Ascending aorta (tissue), 2 donors: ENCODE results near the gene ANKRD11. TPM values are rescaled to one million over a fixed set of nuclear protein-coding genes. Genes with fewer than 3 reads are reported as not detected.

Experiments used
- DNase-seq, 2 donors: peaks; one replicate each; pipeline ENCODE4 v3.0.0-alpha.2; 2019; ENCODE audit warnings: low spot score in 2 of 2
- H3K27ac ChIP-seq, 2 donors: fragments of 200-600 bp; sonication (generic); one replicate each; pipeline ENCODE4 v1.5.1; 2016 to 2017; ENCODE audit warnings: mild to moderate bottlenecking in 1 of 2
- H3K27me3 ChIP-seq: fragments of 200-600 bp; sonication (generic); one replicate; pipeline ENCODE4 v1.5.1; 2017
- H3K36me3 ChIP-seq, 2 donors: fragments of 200-600 bp; sonication (generic); one replicate each; pipeline ENCODE4 v1.5.1; 2016
- H3K4me1 ChIP-seq, 2 donors: fragments of 200-600 bp; sonication (generic); one replicate each; pipeline ENCODE4 v1.5.1; 2016 to 2017; ENCODE audit warnings: mild to moderate bottlenecking in 1 of 2
- H3K4me3 ChIP-seq, 2 donors: fragments of 200-600 bp; sonication (generic); one replicate each; pipeline ENCODE4 v1.5.1; 2016 to 2017; ENCODE audit warnings: mild to moderate bottlenecking in 1 of 2
- H3K9me3 ChIP-seq, 2 donors: fragments of 200-600 bp; sonication (generic); one replicate each; pipeline ENCODE4 v1.5.1; 2016
- CTCF ChIP-seq, 3 experiments: fragments of 200-600 bp in 2 of 3; fragments of 450-650 bp in 1 of 3; sonication (generic) in 2 of 3; IDR thresholded peaks; one replicate each; pipeline ENCODE4 v1.5.1; 2016 to 2019; ENCODE audit warnings: antibody characterized with exemption in 3 of 3, mild to moderate bottlenecking in 1 of 3, moderate library complexity in 1 of 3
- intact Hi-C: fragments of 100-400 bp; cut with DNase I; formaldehyde crosslinking; loops from one replicate; pipeline ENCODE4 v1.15.1; 2023
- total RNA-seq: library from RNA; depleted of rRNA; stranded (reverse); fragments of >200 nt; gene quantifications from one replicate; pipeline ENCODE4 v1.1.0, GENCODE V29; 2016

The ANKRD11 gene
- total RNA-seq, 1 donor from 2014 or later = 124 TPM

GRCh38 chr16:89278441-89279240, 211.7 kb downstream of the ANKRD11 start:
- Histone ChIP-seq H3K36me3 (peaks cover 64 to 89% of the 10 kb centered on the region in 2 donors), H3K4me1 (no peaks in the 10 kb centered on the region)
- no peak for TF ChIP-seq CTCF (IDR thresholded peaks at IDR 0.05)

GRCh38 chr16:89277641-89278341, 212.6 kb downstream of the ANKRD11 start:
- H3K36me3 ChIP-seq = peaks cover 64 to 94% of the 10 kb centered on the region in 2 donors
- no peak for TF ChIP-seq CTCF (IDR thresholded peaks at IDR 0.05)
- no peak for DNase-seq
- intact Hi-C loops = no loop called here
- no peaks in the 10 kb centered on the region for H3K27me3 ChIP-seq
- no peaks in the 10 kb centered on the region for H3K4me1 ChIP-seq
- H3K9me3 ChIP-seq = no peaks in the 10 kb centered on the region
- no peak overlapping the region for H3K27ac ChIP-seq
- H3K4me3 ChIP-seq = no peak overlapping the region

More at GRCh38 chr16:89278441-89279240, 211.7 kb downstream of the ANKRD11 start:
- H3K4me3 ChIP-seq = no peak overlapping the region
- H3K9me3 ChIP-seq = no peaks in the 10 kb centered on the region
- intact Hi-C loops = no loop called here
- no peak overlapping the region for H3K27ac ChIP-seq
- no peak for DNase-seq
- H3K27me3 ChIP-seq = no peaks in the 10 kb centered on the region

- DNase-seq = no peak
- intact Hi-C loops = no loop called here
- Histone ChIP-seq H3K4me1 (no peaks in the 10 kb centered on the region), H3K27ac (no peak overlapping the region), H3K27me3 (no peaks in the 10 kb centered on the region), H3K9me3 (no peaks in the 10 kb centered on the region), H3K36me3 (peaks cover 64 to 93% of the 10 kb centered on the region in 2 donors), H3K4me3 (no peak overlapping the region)
- TF ChIP-seq CTCF (IDR thresholded peaks at IDR 0.05) = no peak
These were observed 213.3 kb downstream of the ANKRD11 start for GRCh38 chr16:89277049-89277448.

- no peak for DNase-seq
- H3K27me3 ChIP-seq = no peaks in the 10 kb centered on the region
- H3K27ac ChIP-seq = no peak overlapping the region
- no peak for TF ChIP-seq CTCF (IDR thresholded peaks at IDR 0.05)
- peaks cover 62 to 93% of the 10 kb centered on the region in 2 donors for H3K36me3 ChIP-seq
- H3K4me3 ChIP-seq = no peak overlapping the region
- intact Hi-C loops = no loop called here
- no peaks in the 10 kb centered on the region for H3K9me3 ChIP-seq
- no peaks in the 10 kb centered on the region for H3K4me1 ChIP-seq
These were observed 214.3 kb downstream of the ANKRD11 start for GRCh38 chr16:89275837-89276720.

- DNase-seq = no peak
- no peak for TF ChIP-seq CTCF (IDR thresholded peaks at IDR 0.05)
- Histone ChIP-seq H3K4me3 (no peak overlapping the region), H3K27me3 (no peaks in the 10 kb centered on the region), H3K9me3 (no peaks in the 10 kb centered on the region), H3K27ac (no peak overlapping the region), H3K36me3 (peaks cover 62 to 93% of the 10 kb centered on the region in 2 donors), H3K4me1 (no peaks in the 10 kb centered on the region)
- intact Hi-C loops = no loop called here
These were observed 215.1 kb downstream of the ANKRD11 start for GRCh38 chr16:89275284-89275584.
